Ecto neural progenitor cell (in vitro differentiated cells): ENCODE data around the gene COL27A1.
"Not testable (repeated sequence)": the region's sequence is repeated elsewhere in the genome, so short reads cannot be mapped to it uniquely, and the experiment has no call there.

Experiments
- DNase-seq: peaks from one replicate; pipeline ENCODE4 v3.0.0-alpha.2; 2018; ENCODE audit warnings: low spot score

Gene COL27A1

DNA sequence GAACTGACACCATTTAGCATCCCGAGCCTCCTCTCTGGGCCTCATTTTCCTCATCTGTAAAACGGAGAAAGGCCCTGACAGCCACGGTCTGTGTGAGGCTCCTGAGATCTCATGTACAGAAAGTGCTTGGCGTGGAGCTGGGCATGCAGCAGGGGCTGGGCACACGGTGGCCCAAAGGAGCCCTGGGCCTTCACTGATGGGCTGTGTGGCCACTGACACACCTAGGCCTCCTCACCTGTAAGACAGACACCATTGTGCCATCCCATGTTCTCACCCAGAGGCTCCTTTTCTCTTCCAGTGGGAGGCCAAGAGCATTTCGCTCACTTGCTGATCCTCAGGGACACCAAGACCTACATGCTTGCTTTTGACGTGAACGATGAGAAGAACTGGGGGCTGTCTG lies 169.2 kb downstream of the COL27A1 start:
- peak; percentile 62 for DNase-seq

DNA sequence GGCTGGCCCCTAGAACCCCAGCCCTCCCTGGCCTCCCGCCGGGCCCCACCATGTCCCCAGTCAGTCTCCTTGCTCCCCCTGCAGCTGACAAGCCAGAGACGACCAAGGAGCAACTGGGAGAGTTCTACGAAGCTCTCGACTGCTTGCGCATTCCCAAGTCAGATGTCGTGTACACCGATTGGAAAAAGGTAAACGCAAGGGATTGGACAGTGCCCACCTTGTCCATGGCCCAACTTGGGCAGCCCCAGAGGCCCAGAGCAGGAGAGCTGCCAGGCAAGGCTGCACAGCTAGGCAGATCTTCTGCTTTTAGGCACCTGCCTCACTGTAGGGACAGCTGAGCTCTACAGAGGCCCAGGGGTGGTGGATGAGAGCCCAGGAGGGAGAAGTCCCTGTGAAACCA lies 169.6 kb downstream of the COL27A1 start:
- DNase-seq = peak; percentile 54

- peak; percentile 54 for DNase-seq
Observed at GRCh38 chr9:114325684-114326254, 170.4 kb downstream of the COL27A1 start.

- DNase-seq = peak; percentile 68
Observed at GRCh38 chr9:114327749-114328148, 172.4 kb downstream of the COL27A1 start.

- peak; percentile 66 for DNase-seq
Observed at GRCh38 chr9:114328357-114328820, 173.1 kb downstream of the COL27A1 start.

- peak; percentile 48 for DNase-seq
Observed at GRCh38 chr9:114328937-114329624, 173.7 kb downstream of the COL27A1 start.

DNA sequence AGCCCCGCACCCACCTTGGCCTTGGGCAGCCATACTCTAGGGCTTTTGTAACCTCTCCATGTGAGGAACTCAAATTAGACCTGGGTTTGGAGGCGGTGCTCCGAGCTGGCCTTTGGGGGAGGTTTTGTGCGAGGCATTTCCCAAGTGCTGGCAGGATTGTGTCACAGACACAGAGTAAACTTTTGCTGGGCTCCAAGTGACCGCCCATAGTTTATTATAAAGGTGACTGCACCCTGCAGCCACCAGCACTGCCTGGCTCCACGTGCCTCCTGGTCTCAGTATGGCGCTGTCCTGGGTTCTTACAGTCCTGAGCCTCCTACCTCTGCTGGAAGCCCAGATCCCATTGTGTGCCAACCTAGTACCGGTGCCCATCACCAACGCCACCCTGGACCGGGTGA lies 174.3 kb downstream of the COL27A1 start, which contains the start of gene ORM2:
ORM2 (plus strand) TSS at position 245 of the 398 bp plus-strand sequence; CDS start at position 281, 36 bp downstream.
- not testable (repeated sequence) for DNase-seq

DNA sequence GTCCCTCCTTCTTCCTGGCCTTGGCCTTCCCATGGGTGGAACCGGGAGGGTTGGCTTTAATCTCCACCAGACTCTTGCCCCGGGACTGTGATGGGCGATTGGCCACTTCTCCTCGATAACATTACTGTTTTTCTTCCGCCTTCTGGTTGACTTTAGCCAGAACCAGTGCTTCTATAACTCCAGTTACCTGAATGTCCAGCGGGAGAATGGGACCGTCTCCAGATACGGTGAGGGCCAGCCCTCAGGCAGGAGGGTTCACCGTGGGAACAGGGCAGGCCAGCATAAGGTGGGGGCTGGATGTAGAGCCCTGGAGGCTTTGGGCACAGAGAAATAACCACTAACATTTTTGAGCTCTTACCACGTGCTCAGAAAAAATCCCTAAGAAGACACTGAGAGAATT lies 175.3 kb downstream of the COL27A1 start:
- no peak for DNase-seq

GRCh38 chr9:114331229-114332195 lies 176.2 kb downstream of the COL27A1 start:
- not testable (repeated sequence) for DNase-seq

DNA sequence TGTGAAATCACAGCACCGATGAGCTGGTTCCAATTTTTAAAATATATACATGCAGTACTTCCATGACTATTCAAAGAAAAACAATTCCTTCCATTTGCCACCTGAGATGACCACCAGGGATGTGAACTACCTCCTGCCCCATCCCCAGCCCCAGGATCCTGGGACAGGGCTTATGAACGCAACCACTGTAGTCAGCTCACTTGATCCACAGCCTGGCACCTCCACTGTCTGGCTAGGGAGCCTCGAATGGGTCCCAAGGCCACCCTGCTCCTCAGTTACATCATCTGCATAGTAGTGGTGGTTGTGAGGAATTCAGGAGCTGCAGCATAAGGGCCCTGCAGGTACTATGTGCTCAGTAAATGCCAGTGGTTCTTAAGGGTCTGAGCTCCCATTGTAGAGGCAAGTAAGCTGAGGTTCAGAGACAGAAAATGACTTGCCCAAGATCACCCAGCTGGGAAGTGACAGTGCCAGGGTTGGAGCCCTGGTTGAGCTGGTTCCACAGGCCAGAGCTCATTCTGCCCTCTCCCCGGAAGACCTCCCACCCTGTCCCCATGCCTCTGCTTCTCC lies 177.2 kb downstream of the COL27A1 start:
- DNase-seq = not testable (repeated sequence)

DNA sequence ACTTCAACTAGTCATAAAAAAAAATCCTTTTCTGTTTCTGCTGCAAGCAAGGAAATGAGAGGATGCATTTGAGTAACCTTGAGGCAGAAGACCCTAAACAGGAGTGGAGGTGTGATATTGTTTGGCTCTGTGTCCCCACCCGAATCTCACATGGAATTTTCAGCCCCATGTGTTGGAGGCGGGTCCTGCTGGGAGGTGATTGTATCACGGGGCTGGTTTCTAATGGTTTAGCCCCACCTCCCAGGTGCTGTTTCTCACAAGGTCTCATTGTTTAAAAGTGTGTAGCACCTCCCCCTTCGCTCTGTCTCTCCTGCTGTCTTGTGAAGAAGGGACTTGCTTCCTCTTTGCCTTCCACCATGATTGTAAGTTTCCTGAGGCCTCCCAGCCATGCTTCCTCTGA lies 178.4 kb downstream of the COL27A1 start:
- DNase-seq = not testable (repeated sequence)

- DNase-seq = no peak
Observed at GRCh38 chr9:114334490-114334889, 179.2 kb downstream of the COL27A1 start.

- no peak for DNase-seq
Observed at GRCh38 chr9:114335745-114336144, 180.4 kb downstream of the COL27A1 start.

DNA sequence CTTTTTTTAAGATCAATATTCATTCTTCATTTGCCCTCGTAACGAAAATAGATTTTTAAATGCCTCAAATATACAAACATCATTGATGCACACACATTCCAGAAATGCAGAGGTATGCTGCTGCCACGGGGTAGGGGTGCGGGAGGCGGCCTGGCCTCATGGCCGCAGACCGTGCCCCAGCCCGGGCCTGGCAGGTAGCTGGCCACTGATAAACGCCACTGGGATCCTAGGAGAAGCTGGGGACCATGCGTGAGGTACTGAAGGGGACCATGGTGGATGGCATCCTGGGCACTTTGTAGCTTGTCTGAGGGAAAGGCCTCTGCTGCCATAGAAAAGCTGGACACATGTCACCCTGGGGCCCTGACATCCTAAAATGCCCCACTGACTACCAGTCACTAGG lies 180.8 kb downstream of the COL27A1 start:
- DNase-seq = no peak

DNA sequence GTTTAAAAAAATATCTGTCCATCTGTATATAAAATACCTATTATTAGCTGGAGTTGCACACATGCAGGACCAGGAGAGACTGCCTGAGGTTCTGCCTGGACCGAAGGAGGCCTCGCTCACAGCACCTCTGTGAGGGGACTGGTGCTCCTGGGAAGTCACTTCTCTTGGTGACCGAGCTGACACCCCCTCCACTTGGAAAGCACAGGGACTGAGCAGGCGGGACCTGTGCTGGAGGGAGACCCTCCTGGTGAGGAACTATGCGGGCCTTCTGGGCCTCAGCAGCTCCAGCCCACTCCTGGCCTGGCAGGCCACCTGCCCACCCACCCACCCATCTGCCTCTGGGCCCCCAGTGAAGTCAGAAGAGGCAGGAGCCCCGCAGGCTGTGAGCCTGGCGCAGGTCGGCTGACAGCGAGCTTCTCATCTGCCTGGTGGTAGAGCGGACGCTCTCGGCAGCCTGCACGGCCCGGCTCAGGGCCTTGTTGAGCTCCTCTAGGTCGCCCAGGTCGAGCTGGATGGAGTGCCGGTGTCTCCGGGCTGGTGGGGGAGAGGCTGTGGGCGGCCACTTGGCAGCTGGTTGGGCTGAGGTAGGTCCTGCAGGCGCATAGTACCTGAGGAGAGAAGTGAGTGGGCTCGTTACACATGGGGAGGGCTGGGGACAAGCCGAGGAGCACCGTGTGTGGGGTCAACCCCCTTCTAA lies 181.5 kb downstream of the COL27A1 start:
- no peak for DNase-seq

GRCh38 chr9:114338187-114338586 lies 182.8 kb downstream of the COL27A1 start:
- no peak for DNase-seq

GRCh38 chr9:114339130-114339908 lies 184.0 kb downstream of the COL27A1 start:
- DNase-seq = peak; percentile 78

- DNase-seq = no peak
Observed at GRCh38 chr9:114341152-114341830, 186.0 kb downstream of the COL27A1 start.

GRCh38 chr9:114341991-114342390 lies 186.7 kb downstream of the COL27A1 start:
- DNase-seq = no peak
